ENCODE measurements around the gene FAM227B. TPM values are rescaled to one million over a fixed set of nuclear protein-coding genes. Genes with fewer than 3 reads are reported as not detected.
"Not testable (repeated sequence)": the region's sequence is repeated elsewhere in the genome, so short reads cannot be mapped to it uniquely, and the experiment has no call there.

Gene FAM227B
- total RNA-seq, 1 donor from 2014 or later = 18.5 TPM

DNA sequence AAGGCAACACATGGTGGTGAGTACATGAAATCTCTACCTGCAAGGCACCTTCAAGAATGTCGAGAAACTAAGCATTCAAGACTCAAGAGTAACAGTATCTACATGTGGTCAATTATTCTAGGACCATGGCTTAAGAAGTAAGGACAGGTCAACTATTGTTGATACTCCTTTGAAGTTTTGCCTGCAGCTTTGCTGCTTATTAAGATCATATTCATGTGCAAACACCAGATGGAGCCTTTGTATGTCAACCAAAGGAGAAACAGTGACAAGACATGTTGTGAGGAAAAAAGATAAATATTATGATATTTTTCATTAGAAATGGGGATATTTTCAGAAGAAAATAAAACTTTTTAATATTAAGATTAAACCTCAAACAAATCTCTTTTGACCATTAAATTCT is 249.8 kb downstream of the FAM227B start:
- intact Hi-C loops (cut with micrococcal nuclease) = no loop called here
- no peaks in the 10 kb centered on the region for H3K4me1 ChIP-seq
- TF ChIP-seq, protein P1, sequence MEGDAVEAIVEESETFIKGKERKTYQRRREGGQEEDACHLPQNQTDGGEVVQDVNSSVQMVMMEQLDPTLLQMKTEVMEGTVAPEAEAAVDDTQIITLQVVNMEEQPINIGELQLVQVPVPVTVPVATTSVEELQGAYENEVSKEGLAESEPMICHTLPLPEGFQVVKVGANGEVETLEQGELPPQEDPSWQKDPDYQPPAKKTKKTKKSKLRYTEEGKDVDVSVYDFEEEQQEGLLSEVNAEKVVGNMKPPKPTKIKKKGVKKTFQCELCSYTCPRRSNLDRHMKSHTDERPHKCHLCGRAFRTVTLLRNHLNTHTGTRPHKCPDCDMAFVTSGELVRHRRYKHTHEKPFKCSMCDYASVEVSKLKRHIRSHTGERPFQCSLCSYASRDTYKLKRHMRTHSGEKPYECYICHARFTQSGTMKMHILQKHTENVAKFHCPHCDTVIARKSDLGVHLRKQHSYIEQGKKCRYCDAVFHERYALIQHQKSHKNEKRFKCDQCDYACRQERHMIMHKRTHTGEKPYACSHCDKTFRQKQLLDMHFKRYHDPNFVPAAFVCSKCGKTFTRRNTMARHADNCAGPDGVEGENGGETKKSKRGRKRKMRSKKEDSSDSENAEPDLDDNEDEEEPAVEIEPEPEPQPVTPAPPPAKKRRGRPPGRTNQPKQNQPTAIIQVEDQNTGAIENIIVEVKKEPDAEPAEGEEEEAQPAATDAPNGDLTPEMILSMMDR (IDR thresholded peaks at IDR 0.05; ENCODE audit: borderline replicate concordance) = peak; percentile 44

DNA sequence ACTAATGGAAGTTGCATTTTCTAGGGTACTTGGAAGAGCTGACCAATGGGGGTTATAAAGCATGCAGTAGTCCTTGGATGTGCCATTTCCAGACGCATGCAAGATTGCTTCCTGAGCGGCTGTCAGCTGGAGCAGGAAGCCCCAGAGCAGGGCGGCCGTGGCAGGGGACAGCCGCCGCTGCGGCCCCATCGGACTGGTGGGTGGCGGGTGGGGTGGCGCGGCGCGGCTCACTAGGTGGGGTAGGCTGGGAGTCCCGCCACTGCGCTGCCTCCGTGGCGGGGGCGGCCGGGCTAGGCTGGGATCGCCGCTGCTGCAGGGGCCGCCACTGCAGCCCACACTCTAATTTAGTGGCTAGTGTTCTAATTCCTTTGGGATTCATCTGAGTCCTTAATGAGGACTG is 254.1 kb downstream of the FAM227B start:
- TF ChIP-seq, protein P1 (IDR thresholded peaks at IDR 0.05; ENCODE audit: borderline replicate concordance) = no peak
- intact Hi-C loops (cut with micrococcal nuclease) = no loop called here

More for the DNA sequence above, 249.8 kb downstream of the FAM227B start:
- H3K27me3 ChIP-seq (ENCODE audit: low read depth) = no peaks in the 10 kb centered on the region
- peaks cover 9% of the 10 kb centered on the region for H3K9me3 ChIP-seq (replicated peaks)
- H3K27ac ChIP-seq (replicated peaks) = no peak overlapping the region
- DNase-seq = no peak
- H3K36me3 ChIP-seq = no peaks in the 10 kb centered on the region
- no peak overlapping the region for H3K4me3 ChIP-seq

DNA sequence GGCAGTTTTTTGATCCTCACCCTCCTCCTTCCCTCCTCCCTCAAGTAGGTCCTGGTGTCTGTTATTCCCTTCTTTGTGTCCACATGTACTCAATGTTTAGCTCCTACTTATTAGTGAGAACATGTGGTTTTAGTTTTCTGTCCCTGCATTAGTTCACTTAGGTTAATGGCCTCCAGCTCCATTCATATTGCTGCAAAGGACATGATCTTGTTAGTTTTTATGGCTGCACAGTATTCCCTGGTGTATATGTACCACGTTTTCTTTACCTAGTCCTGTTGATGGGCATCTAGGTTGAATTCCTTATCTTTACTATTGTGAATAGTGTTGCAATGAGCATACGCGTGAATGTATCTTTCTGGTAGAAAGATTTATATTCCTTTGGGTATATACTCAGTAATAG is 259.2 kb downstream of the FAM227B start:
- no peak for DNase-seq
- TF ChIP-seq, protein P1 (IDR thresholded peaks at IDR 0.05; ENCODE audit: borderline replicate concordance) = no peak
- no peaks in the 10 kb centered on the region for H3K27me3 ChIP-seq (ENCODE audit: low read depth)
- intact Hi-C loops (cut with micrococcal nuclease) = no loop called here
- H3K4me3 ChIP-seq = no peak overlapping the region
- peaks cover 16% of the 10 kb centered on the region for H3K9me3 ChIP-seq (replicated peaks)
- no peaks in the 10 kb centered on the region for H3K36me3 ChIP-seq
- no peaks in the 10 kb centered on the region for H3K4me1 ChIP-seq
- H3K27ac ChIP-seq (replicated peaks) = no peak overlapping the region

More for the DNA sequence above, 254.1 kb downstream of the FAM227B start:
- DNase-seq = no peak
- Histone ChIP-seq H3K4me3 (no peak overlapping the region), H3K27ac (replicated peaks) (no peak overlapping the region), H3K4me1 (no peaks in the 10 kb centered on the region), H3K9me3 (replicated peaks) (peaks cover 14% of the 10 kb centered on the region), H3K27me3 (ENCODE audit: low read depth) (no peaks in the 10 kb centered on the region), H3K36me3 (no peaks in the 10 kb centered on the region)

DNA sequence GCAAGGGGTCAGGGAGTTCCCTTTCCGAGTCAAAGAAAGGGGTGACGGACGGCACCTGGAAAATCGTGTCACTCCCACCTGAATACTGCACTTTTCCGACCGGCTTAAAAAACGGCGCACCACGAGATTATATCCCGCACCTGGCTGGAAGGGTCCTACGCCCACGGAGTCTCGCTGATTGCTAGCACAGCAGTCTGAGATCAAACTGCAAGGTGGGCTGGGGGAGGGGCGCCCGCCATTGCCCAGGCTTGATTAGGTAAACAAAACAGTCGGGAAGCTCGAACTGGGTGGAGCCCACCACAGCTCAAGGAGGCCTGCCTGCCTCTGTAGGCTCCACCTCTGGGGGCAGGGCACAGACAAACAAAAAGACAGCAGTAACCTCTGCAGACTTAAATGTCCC is 266.2 kb downstream of the FAM227B start:
- peaks cover 10% of the 10 kb centered on the region for H3K9me3 ChIP-seq (replicated peaks)
- H3K4me1 ChIP-seq; DNase-seq; intact Hi-C loops (cut with micrococcal nuclease); H3K27ac ChIP-seq (replicated peaks); H3K36me3 ChIP-seq; H3K4me3 ChIP-seq; H3K27me3 ChIP-seq (ENCODE audit: low read depth): not testable (repeated sequence)

DNA sequence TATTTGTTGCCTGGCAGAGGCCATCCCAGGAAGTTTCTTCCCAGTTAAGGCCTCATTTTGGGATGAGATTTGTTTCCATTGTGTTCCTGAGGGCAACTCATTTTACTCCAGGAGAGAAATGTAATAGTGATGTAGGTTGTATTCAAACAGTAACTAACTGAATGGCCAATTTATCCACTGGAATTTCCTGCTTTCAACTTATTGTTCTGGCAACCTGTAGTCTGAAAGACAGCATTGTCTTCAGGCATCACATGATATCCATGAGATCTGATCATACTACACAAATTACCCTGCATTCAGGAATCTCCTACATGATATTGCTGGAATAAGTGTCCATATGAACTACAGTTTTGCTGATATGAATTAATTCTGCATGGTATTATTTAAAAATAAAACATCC is 277.1 kb downstream of the FAM227B start:
- H3K27me3 ChIP-seq (ENCODE audit: low read depth) = no peaks in the 10 kb centered on the region
- no peak overlapping the region for H3K4me3 ChIP-seq
- no peak for DNase-seq
- TF ChIP-seq, protein P1 (IDR thresholded peaks at IDR 0.05; ENCODE audit: borderline replicate concordance) = no peak
- H3K36me3 ChIP-seq = peaks cover 10% of the 10 kb centered on the region
- intact Hi-C loops (cut with micrococcal nuclease) = no loop called here
- H3K4me1 ChIP-seq = no peaks in the 10 kb centered on the region
- peaks cover 26% of the 10 kb centered on the region for H3K9me3 ChIP-seq (replicated peaks)
- H3K27ac ChIP-seq (replicated peaks) = no peak overlapping the region

DNA sequence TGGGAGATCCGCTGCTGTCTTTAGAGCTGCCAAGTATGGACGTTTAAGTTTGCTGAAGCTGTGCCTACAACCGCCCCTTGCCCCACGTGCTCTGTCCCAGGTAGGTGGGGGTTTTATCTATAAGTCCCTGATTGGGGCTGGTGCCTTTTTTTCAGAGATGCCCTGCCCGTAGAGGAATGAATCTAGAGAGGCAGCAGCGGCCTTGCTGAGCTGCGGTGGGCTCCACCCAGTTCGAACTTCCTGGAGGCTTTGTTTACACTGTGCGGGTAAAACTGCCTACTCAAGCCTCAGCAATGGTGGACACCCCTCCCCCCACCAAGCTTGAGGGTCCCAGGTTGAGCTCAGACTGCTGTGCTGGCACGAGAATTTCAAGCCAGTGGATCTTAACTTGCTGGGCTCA is 281.0 kb downstream of the FAM227B start:
- Histone ChIP-seq H3K27me3 (ENCODE audit: low read depth) (no peaks in the 10 kb centered on the region), H3K27ac (replicated peaks) (no peak overlapping the region), H3K36me3 (peaks cover 10% of the 10 kb centered on the region), H3K4me3 (no peak overlapping the region), H3K9me3 (replicated peaks) (peaks cover 26% of the 10 kb centered on the region), H3K4me1 (no peaks in the 10 kb centered on the region)
- no peak for DNase-seq
- intact Hi-C loops (cut with micrococcal nuclease) = no loop called here
- TF ChIP-seq, protein P1 (IDR thresholded peaks at IDR 0.05; ENCODE audit: borderline replicate concordance) = no peak
